GM12878 (cell line): ENCODE data around the gene IGFBP2. TPM values are rescaled to one million over a fixed set of nuclear protein-coding genes. Genes with fewer than 3 reads are reported as not detected.

Experiments used
- ATAC-seq: fragments of 200-7000 bp; cut with Tn5 transposase; 3 replicates; pipeline ENCODE4 v1.9.1; 2020; ENCODE audit warnings: mild to moderate bottlenecking, moderate library complexity
- BruUV-seq: library from RNA; stranded (reverse); fragments of 400-500 nt; replicated peaks from 2 replicates; lab custom pipeline; 2021; lab: Mats Ljungman, UMichigan
- CTCF ChIA-PET: fragments of 300-600 bp; sonication (Branson Sonifier 250); formaldehyde crosslinking; extraction: SDS; loops from one replicate; lab custom pipeline; 2021; ENCODE audit warnings: inconsistent platforms; lab: Yijun Ruan, JAX
- POLR2A ChIA-PET: fragments of 350-600 bp; formaldehyde crosslinking; extraction: SDS; loops from one replicate; lab custom pipeline; 2021; ENCODE audit warnings: inconsistent platforms; lab: Charles Lee
- RAD21 ChIA-PET: fragments of 300-600 bp; sonication (Branson Sonifier 250); formaldehyde crosslinking; loops from one replicate; lab custom pipeline; 2023; ENCODE audit warnings: antibody characterized with exemption; ENCODE audit not compliant: unreplicated experiment; lab: Charles Lee
- SMC1A ChIA-PET: fragments of 300-600 bp; sonication (Branson Sonifier 250); formaldehyde crosslinking; loops from one replicate; lab custom pipeline; 2023; ENCODE audit not compliant: unreplicated experiment, uncharacterized antibody; lab: Charles Lee
- DNase-seq: peaks from one replicate; pipeline ENCODE4 v3.0.0-alpha.2; 2011; ENCODE audit warnings: low read depth, low spot score
- FAIRE-seq: peaks from 3 replicates; lab custom pipeline; 2011; peaks lifted over from hg19 to GRCh38; lab: Jason Lieb, UNC
- H2AFZ ChIP-seq: 2 replicates; pipeline ENCODE4 v1.6.0; 2011; ENCODE audit warnings: low read depth, low read length, control low read depth; ENCODE audit not compliant: control insufficient read depth
- H3K27ac ChIP-seq: 2 replicates; pipeline ENCODE4 v1.5.1; 2011; ENCODE audit warnings: control low read depth; ENCODE audit not compliant: control insufficient read depth, insufficient read depth
- H3K27me3 ChIP-seq, 2 experiments: replicated peaks in 1 of 2; 2 replicates each; pipeline versions ENCODE4 v1.6.0 to v1.6.1; 2011; ENCODE audit warnings: low read length in 1 of 2; ENCODE audit not compliant: control insufficient read depth in 2 of 2, insufficient read depth in 2 of 2
- H3K36me3 ChIP-seq, 2 experiments: 2 replicates each; pipeline ENCODE4 v1.5.1; 2011; ENCODE audit warnings: low read length in 1 of 2; ENCODE audit not compliant: control insufficient read depth in 2 of 2, insufficient read depth in 2 of 2
- H3K4me1 ChIP-seq: 2 replicates; pipeline ENCODE4 v1.6.1; 2011; ENCODE audit warnings: mild to moderate bottlenecking, low read length, moderate library complexity, mixed read lengths; ENCODE audit not compliant: control insufficient read depth, insufficient read depth
- H3K4me2 ChIP-seq: 2 replicates; pipeline ENCODE4 v1.6.0; 2011; ENCODE audit warnings: control low read depth; ENCODE audit not compliant: control insufficient read depth, insufficient read depth
- H3K4me3 ChIP-seq: fragments of 200-600 bp; sonication (generic); 2 replicates; pipeline ENCODE4 v1.5.1; 2016
- H3K79me2 ChIP-seq: 2 replicates; pipeline ENCODE4 v1.6.0; 2011; ENCODE audit warnings: low read length; ENCODE audit not compliant: control insufficient read depth, insufficient read depth
- H3K9ac ChIP-seq: 2 replicates; pipeline ENCODE4 v1.8.0; 2011; ENCODE audit warnings: low read length, control low read depth, mixed read lengths; ENCODE audit not compliant: control insufficient read depth, insufficient read depth
- H3K9me3 ChIP-seq: replicated peaks from 3 replicates; pipeline ENCODE4 v1.5.1; 2011; ENCODE audit warnings: mild to moderate bottlenecking, low read length; ENCODE audit not compliant: control insufficient read depth, insufficient read depth
- H4K20me1 ChIP-seq: 2 replicates; pipeline ENCODE4 v1.6.0; 2011; ENCODE audit not compliant: control insufficient read depth, insufficient read depth
- ATF3 ChIP-seq: IDR thresholded peaks from 2 replicates; pipeline ENCODE4 v1.6.1; 2011; ENCODE audit warnings: low read depth, mild to moderate bottlenecking, low read length, moderate library complexity, borderline replicate concordance; ENCODE audit errors: extremely low read depth
- FOXK2 ChIP-seq: fragments of 450-650 bp; IDR thresholded peaks from 2 replicates; pipeline ENCODE4 v1.6.1; 2017; ENCODE audit warnings: mild to moderate bottlenecking, moderate library complexity
- GATAD2B ChIP-seq: fragments of 450-650 bp; conservative IDR thresholded peaks from 2 replicates; pipeline ENCODE4 v1.6.1; 2017; ENCODE audit warnings: low read depth, mild to moderate bottlenecking, moderate library complexity
- KLF5 ChIP-seq: fragments of 450-650 bp; IDR thresholded peaks from 2 replicates; pipeline ENCODE4 v1.6.1; 2014; ENCODE audit warnings: mild to moderate bottlenecking; ENCODE audit not compliant: partially characterized antibody
- MTA2 ChIP-seq: fragments of 450-650 bp; IDR thresholded peaks from 2 replicates; pipeline ENCODE4 v1.6.1; 2016; ENCODE audit warnings: low read depth, mild to moderate bottlenecking, moderate library complexity
- NR2F1 ChIP-seq: fragments of 450-650 bp; conservative IDR thresholded peaks from 2 replicates; pipeline ENCODE4 v1.6.1; 2017; ENCODE audit warnings: mild to moderate bottlenecking
- RCOR1 ChIP-seq: conservative IDR thresholded peaks from 2 replicates; pipeline ENCODE4 v1.6.1; 2012; ENCODE audit warnings: low read depth, low read length, improper control_type of control experiment
- SREBF1 ChIP-seq: IDR thresholded peaks from 2 replicates; pipeline ENCODE4 v1.6.1; 2012; ENCODE audit warnings: mild to moderate bottlenecking, low read length
- SUPT20H ChIP-seq: IDR thresholded peaks from 2 replicates; pipeline ENCODE4 v1.6.1; 2011; ENCODE audit warnings: low read depth, mild to moderate bottlenecking, low read length, moderate library complexity, borderline replicate concordance; ENCODE audit not compliant: control insufficient read depth
- TARDBP ChIP-seq: IDR thresholded peaks from 2 replicates; pipeline ENCODE4 v1.6.1; 2016; ENCODE audit warnings: borderline replicate concordance
- TCF12 ChIP-seq: IDR thresholded peaks from 2 replicates; pipeline ENCODE4 v1.6.1; 2011; ENCODE audit warnings: low read depth, mild to moderate bottlenecking, low read length
- WGBS: methylation state at CpG from one replicate; pipeline ENCODE4 v1.1.6; 2016; ENCODE audit warnings: low lambda C conversion rate; ENCODE audit not compliant: insufficient replicate concordance, insufficient coverage; ENCODE audit errors: missing lambda C conversion rate; 5-methylcytosine and 5-hydroxymethylcytosine counted together
- in situ Hi-C: fragments of 300-500 bp; cut with MboI; formaldehyde crosslinking; loops from 9 replicates; pipeline ENCODE4 v1.14.3; 2018; ENCODE audit warnings: mixed read lengths
- intact Hi-C: fragments of 100-400 bp; cut with micrococcal nuclease; formaldehyde crosslinking; loops from one replicate; pipeline ENCODE4 v1.14.2; 2022; ENCODE audit not compliant: unreplicated experiment
- polyA plus RNA-seq, 11 experiments: library from polyadenylated mRNA; depleted of rRNA in 4 of 11; unstranded in 6 of 11; stranded (reverse) in 5 of 11; fragments of >200 nt; fragmentation: Nextera tagmentation in 4 of 11; fragmentation: Illumina TruSeq in 1 of 11; extraction: Ambion mirVana in 4 of 11; extraction: Trizol in 1 of 11; gene quantifications; 1 replicate in 1 of 11; 2 replicates in 10 of 11; pipeline versions ENCODE4 v1.2.1 to v1.2.3, GENCODE V29; 2011 to 2016; ENCODE audit warnings: inconsistent platforms in 2 of 11, missing spikeins in 2 of 11, low read depth in 1 of 11
- total RNA-seq, 4 experiments: library from RNA; depleted of rRNA in 3 of 4; stranded (reverse); fragments of >200 nt in 3 of 4; fragmentation: Illumina TruSeq in 1 of 4; extraction: Trizol in 1 of 4; gene quantifications; 2 replicates each; pipeline versions ENCODE4 v1.2.1 to v1.2.3, GENCODE V29; 2013 to 2021
- TF ChIP-seq, protein P1 (sequence below): IDR thresholded peaks from 2 replicates; pipeline ENCODE4 v1.6.1; 2011; ENCODE audit warnings: mild to moderate bottlenecking, low read depth, low read length, moderate library complexity; ENCODE audit not compliant: insufficient replicate concordance
- TF ChIP-seq, protein P2 (sequence below): IDR thresholded peaks from 2 replicates; pipeline ENCODE4 v1.6.1; 2011; ENCODE audit warnings: borderline replicate concordance, low read depth, mild to moderate bottlenecking, moderate library complexity, low read length; ENCODE audit not compliant: insufficient read depth, poor library complexity, severe bottlenecking
- TF ChIP-seq, protein P3 (sequence below): IDR thresholded peaks from 2 replicates; pipeline ENCODE4 v1.6.1; 2012; ENCODE audit warnings: low read length, inconsistent platforms

Gene IGFBP2
- total and polyA plus RNA-seq, 10 of the 15 experiments (the other 5 are each of a cell fraction or from before 2014, with no cell fraction given), result 0.11 to 1.5 (median 0.38) TPM; not detected in 5

DNA sequence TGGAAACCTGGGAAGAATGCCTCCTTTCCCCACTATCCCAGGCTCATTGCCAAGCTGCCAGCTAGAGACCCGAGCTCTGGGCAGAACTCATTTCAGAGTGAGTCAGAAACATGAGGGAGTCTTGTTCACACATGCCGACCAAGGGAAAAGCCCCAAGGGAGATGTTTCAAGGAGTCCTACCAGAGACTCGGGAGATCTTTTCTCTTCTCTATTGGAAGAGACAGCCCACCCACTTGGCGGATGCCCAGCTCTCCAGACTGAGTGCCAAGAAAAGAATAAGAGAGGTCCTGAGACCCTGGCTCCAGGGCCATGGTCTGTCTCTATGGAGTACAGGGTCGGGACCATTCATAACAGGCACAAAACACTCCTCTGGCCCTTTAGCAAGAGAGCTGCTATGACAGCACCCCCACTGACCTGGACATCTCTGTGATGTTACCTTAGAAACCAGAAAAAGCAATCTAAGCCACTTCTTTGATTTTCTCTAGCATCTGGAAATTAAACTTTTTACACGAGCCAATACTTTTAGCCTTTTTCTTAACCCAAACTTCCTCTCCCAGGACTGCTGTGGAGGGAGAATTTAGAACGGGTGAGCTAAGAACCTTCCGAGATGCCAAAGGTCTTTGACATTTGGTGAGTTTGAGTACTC lies 80.6 kb downstream of the IGFBP2 start:
- DNase-seq (no peak), FAIRE-seq (no peak), ATAC-seq (no peak)
- ChIA-PET RAD21 (no interaction called here), SMC1A (interaction anchor here (1.0 kb wide), 1 partner anchor 855 kb away, joined by 3 read pairs; no protein-coding TSS in a partner anchor), POLR2A (interaction anchor here (0.5 to 0.6 kb wide), 2 partner anchors 22 to 104 kb away, joined by 3 read pairs; no protein-coding TSS in a partner anchor)
- BruUV-seq, result no TSS peak
- H4K20me1 ChIP-seq, result no peaks in the 10 kb centered on the region
- in situ Hi-C loops, result no loop called here
- no peak overlapping the region for H3K27ac ChIP-seq
- intact Hi-C loops, result no loop called here
- WGBS, result 19% methylated on average over 8 of the region's 8 CpGs
- H3K9me3 ChIP-seq, result no peaks in the 10 kb centered on the region
- no peaks in the 10 kb centered on the region for H3K79me2 ChIP-seq
- H3K4me1 ChIP-seq, result no peaks in the 10 kb centered on the region
- TF ChIP-seq TCF12 (no peak), GATAD2B (no peak), ATF3 (no peak), MTA2 (no peak), KLF5 (no peak), FOXK2 (no peak), NR2F1 (no peak), RCOR1 (no peak), TARDBP (no peak), SUPT20H (no peak), SREBF1 (no peak)
- TF ChIP-seq, protein P1, sequence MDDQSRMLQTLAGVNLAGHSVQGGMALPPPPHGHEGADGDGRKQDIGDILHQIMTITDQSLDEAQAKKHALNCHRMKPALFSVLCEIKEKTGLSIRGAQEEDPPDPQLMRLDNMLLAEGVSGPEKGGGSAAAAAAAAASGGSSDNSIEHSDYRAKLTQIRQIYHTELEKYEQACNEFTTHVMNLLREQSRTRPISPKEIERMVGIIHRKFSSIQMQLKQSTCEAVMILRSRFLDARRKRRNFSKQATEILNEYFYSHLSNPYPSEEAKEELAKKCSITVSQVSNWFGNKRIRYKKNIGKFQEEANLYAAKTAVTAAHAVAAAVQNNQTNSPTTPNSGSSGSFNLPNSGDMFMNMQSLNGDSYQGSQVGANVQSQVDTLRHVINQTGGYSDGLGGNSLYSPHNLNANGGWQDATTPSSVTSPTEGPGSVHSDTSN, result no peak
- TF ChIP-seq, protein P2, sequence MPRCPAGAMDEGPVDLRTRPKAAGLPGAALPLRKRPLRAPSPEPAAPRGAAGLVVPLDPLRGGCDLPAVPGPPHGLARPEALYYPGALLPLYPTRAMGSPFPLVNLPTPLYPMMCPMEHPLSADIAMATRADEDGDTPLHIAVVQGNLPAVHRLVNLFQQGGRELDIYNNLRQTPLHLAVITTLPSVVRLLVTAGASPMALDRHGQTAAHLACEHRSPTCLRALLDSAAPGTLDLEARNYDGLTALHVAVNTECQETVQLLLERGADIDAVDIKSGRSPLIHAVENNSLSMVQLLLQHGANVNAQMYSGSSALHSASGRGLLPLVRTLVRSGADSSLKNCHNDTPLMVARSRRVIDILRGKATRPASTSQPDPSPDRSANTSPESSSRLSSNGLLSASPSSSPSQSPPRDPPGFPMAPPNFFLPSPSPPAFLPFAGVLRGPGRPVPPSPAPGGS, result no peak
- TF ChIP-seq, protein P3, sequence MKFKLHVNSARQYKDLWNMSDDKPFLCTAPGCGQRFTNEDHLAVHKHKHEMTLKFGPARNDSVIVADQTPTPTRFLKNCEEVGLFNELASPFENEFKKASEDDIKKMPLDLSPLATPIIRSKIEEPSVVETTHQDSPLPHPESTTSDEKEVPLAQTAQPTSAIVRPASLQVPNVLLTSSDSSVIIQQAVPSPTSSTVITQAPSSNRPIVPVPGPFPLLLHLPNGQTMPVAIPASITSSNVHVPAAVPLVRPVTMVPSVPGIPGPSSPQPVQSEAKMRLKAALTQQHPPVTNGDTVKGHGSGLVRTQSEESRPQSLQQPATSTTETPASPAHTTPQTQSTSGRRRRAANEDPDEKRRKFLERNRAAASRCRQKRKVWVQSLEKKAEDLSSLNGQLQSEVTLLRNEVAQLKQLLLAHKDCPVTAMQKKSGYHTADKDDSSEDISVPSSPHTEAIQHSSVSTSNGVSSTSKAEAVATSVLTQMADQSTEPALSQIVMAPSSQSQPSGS, result no peak
- TF ChIP-seq, all 136 proteins: peak for 0
- no peak overlapping the region for H3K4me2 ChIP-seq
- CTCF ChIA-PET, result interaction anchor here (0.6 kb wide), 1 partner anchor 13 kb away, joined by 3 read pairs; no protein-coding TSS in a partner anchor
- H2AFZ ChIP-seq, result no peak overlapping the region
- no peak overlapping the region for H3K9ac ChIP-seq
- H3K27me3 ChIP-seq, result peaks cover 2 to 8% of the 10 kb centered on the region in 2 experiments; a peak in 3 of 4 replicates
- no peaks in the 10 kb centered on the region for H3K36me3 ChIP-seq
- H3K4me3 ChIP-seq, result no peak overlapping the region
